NCI-H146 treated with DMSO at 0.1 percent for 48 hours (cell line): ENCODE data around the gene PCIF1.
A peak's percentile ranks its signal among the peaks of the same experiment; 100 is the strongest.
"Not testable (repeated sequence)": the region's sequence is repeated elsewhere in the genome, so short reads cannot be mapped to it uniquely, and the experiment has no call there.

Experiments
- DNase-seq: peaks from one replicate; lab custom pipeline; 2025; ENCODE audit not compliant: unreplicated experiment; lab: John Stamatoyannopoulos, UW

PCIF1 gene

DNA sequence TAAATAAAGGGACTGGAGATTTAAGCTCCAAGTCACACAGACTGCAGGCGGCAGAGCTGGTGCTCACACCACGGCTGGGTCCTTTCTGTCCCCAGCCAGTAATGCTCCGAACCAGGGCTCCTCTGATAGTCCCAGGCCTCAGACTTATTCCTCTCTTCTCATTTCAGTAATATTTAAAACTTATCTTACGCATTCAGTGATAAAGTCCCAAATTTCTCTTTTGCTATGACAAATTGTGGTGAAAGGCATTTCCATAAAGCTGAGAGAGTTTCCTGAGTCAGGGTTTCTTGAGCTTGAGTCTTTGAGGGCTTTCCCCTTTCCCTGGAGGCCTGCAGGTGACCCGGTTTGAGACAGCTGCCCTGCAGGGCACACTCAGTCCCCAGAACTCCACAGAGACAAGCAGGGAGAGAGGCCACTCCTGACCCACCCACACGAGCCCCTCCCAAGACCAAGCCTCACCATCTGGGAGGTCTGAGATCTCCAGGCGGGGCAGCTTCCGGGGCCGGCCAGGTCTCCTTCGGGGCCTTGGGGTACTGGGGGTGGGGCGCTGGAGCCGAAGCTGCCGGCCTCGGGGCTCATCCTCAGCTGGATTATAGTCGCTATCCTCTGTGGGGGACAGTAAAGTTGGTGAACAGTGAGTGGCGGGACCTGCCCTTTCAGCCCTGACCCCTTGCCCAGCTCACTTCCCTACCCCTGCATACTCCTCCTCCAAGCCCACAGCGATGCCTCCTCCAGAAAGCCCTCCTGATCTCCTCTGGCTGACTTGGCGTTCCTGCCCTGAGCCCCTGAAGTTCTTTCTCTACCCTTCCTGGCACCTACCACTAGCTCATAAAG lies 30.9 kb downstream of the PCIF1 start:
- DNase-seq, result no peak

DNA sequence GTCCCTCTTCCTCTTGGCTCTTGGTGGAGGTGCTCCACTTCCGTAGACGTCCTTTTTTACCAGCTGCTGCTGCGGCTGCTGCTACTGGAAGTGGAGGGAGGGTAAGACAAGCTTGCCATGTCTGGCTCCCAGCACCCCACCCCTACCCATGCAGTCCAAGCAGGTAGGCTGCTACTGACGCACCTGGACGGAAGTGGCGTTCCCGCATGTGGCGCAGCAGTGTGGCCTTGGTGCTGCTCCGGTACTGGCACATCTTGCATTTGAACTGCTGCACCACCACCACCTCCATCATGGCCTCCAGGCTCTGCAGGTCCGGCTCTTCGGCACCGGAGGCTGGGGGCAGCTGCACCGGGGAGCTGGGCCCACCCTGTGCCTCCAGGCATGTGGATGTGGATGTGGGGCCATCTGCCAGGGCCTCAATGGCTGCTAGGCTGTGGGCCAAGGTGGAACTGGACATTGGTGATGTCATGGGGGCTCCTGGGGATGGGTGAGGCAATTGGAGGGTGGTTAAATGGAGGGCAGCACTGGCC lies 33.1 kb downstream of the PCIF1 start:
- no peak for DNase-seq

DNA sequence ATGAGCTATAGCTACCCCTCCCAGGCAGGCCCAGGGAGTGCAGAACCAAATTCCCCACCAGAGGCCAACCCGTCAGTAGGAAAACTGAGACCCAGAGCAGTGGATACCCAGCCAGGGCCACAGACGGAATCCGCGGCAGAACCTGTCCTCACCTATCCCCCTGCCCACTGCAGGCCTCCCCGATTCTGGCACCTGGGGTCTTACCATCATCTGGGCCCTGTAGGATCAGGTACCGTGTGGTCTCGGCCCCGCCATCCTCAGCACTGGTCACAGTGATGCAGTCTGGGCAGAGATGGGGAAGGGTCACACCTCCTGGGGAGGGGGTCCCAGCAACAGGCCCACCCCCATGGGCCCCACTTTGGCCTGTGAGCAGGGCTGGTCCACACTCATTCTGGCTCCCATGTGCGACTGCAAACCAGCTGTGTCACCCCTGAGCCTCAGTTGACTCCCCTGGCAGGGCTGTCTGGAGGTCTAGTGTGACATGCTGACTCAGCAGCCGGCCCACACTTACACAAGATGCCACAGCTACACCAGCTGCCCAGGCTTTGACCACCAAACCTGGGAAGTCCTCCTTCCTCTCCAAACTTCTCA lies 33.7 kb downstream of the PCIF1 start:
- no peak for DNase-seq

DNA sequence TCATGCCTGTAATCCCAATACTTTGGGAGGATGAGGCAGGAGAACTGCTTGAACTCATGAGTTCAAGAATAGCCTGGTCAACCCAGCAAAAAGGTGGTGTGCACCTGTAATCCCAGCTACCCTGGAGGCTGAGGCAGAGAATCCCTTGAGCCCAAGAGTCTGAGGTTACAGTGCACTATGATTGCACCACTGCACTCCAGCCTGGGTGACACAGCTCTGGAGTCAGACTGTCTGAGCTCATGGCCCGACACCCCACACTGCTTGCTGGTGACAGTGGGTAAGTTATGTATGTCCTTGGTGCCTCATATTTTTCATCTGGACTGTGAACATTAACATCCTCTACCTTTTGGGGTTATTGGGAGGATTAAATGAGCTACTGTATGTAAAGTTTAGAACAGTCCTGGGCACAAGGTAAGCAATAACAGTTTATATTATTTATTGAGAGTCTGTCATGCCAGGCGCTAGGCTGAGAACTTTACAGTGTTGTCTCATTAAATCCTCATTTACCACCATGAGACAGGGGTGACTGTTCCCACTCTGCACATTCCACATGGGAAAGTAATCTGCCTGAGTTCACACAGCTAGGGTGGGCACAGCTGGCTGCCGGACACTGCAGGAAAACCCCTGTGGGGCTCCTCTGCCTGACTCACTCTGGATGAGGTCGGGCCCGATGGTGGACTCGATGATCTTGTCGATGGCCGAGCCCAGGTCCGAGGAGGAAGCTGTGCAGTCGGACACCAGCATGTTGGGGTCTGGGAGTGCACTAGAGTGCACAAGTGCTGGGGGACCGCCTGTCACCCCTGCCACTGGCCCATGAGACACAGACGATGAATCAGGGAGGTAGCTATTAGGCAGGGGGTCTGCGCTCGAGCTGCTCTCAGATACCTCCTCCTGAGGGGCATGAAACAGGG lies 34.6 kb downstream of the PCIF1 start:
- no peak for DNase-seq

DNA sequence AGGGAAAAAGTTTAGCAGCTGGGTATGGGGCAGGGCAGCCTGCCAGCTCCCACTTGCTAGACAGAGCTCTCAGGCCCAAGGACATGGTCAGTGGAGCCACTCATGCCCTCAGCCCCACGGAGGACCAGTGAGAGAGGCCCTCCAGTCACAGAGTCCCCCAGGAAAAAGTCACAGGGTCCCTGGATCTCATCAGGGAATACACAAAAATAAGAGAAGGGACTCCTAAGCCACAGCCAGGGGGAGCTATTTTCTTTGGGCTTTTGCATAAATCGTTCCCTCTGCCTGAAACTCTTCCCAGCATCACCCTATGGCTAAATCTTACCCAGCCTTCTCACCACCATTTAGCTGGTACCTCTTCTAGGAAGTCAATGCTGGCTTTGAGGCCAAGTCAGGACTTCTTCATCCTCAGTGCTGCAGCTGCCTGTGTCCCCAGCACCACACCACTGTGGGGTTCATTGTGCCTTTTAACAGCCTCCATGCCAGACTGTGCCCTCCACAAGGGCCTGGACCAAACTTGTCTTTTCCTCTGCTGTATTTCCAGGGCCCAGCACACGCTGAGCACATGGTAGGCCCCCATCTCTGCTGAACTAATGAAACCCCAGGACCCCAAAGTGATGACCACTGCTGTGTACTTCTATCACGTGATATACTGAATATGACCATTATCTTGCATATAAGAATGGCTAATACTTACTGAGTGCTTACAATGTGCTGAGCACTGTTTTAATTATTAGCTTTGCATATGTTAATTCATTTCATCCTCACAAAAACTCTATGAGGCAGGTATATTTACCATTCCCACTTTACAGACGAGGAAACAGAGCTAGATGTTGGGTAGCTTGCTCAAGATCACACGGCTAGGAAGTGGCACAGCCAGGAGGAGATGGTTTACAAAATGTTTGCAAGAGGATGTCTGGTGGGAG lies 35.5 kb downstream of the PCIF1 start:
- peak; percentile 20 for DNase-seq

DNA sequence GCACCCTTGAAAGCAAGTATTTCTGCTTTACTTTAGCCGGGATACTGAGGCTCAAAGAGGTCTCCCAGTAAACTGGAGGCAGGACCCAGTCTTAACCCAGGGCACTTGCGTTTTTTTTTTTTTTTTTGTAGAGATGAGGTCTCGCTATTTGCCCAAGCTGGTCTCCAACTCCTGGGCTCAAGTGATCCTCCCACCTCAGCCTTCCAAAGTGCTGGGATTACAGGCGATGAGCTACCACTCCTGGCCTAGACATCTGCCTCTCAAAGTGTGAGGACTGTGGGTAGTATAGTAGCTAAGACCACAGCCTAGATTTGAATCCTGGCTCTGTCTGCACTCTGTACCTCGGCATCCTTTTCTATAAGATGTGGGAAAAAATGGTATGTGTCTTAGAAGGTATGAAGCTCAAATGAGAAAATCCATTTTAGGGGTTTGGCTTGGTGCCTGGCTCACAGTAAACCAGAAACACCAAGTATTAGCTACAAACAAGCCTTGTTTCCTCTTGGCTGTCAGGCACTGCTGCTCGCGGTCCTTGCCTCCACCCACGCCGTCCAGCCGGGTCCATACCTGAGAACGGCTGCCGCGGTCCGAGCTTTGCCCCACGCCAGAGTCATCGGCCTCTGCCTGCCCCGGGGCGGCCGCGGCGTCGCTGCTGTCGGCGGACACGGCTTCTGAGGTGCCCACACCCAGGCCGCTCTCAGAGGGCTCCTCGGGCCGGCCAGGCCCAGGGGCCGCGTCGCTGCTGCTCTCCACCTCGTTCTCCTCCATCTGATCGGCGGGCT lies 36.4 kb downstream of the PCIF1 start:
- DNase-seq, result no peak

DNA sequence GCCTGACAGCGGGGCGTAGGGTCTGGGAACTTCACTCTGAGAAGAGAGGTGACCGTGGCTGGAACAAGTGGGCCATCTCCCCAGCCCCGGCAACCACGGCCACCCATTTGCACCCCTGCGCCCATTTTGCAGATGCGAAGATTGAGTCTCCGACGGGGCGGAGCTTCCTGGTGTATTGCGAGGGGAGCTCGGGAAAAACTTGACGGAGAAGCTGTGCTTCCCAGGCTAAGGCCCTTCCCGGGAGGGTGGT lies 36.9 kb downstream of the PCIF1 start:
- no peak for DNase-seq

DNA sequence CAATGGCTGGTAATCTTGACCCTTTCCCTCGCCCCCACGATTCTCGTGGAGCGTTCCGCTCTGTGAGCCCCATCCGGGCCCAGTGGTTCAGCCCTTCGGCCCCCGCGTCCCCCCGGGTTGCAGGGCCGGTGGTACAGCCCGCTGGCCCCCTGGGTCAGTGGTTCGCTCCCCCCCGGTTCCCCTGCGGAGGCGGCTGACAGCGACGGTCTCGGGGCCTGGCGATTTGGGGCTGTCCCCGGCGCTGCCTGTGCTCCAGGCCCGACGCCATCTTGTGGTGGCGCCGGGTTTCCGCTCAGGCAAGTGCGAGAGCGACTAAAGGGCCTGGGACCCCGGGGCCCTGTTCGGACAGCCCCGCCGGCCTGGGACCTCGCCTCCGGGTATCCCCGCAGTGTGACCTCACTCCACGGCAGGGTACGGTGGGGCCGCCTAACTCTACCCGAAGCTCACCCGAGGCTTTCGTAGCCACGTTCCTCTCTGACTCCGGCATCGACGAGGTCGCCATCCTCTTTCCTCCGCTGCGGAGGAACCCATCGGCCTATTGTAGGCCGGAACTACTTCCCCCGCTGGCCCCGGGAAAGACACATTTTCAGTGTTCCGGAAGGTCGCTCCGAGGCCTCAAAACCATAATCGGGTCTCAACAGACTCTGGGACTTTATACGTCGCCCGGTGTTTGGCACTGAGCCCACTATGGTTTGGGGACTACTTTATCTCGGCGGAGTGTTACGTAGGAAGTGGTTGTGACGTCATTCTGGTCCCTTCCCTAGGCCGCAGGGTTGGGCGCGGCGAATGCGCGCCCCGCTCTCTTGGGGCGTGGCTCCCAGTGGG lies 37.4 kb downstream of the PCIF1 start, which contains the start of gene ZNF335:
ZNF335 (minus strand) TSS at position 529 of the 825 bp plus-strand sequence. CDS start 793 bp downstream, outside the sequence.
- DNase-seq, result peak; percentile 88

DNA sequence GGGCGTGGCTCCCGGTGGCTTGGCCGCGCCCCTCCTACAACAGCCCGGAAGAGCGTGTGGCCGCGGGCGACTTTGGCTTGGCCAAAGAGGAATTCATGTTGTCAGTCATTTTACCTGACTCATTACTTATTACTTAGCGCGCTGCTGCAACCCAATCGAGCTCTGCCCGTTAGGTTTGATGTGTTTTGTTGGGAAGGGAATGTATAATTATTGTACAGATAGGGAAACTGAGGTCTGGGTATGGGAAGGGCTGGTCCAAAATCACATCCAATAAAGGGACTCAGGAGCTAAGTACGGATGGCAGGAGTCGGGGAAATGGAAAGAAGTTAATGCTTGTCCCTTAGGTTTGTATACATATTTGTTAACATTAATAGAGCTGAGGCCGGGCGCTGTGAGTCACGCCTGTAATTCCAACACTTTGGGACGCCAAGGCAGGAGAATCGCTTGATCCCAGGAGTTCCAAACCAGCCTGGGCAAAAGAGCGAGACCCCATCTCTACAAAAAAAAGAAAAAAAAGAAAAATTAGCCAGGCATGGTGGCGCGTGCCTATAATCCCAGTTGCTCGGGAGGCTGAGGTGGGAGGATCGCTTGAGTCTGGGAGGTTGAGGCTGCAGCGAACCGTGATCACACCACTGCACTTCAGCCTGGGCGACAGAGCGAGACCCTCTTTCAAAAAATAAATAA lies 38.2 kb downstream of the PCIF1 start:
- DNase-seq, result peak; percentile 92

DNA sequence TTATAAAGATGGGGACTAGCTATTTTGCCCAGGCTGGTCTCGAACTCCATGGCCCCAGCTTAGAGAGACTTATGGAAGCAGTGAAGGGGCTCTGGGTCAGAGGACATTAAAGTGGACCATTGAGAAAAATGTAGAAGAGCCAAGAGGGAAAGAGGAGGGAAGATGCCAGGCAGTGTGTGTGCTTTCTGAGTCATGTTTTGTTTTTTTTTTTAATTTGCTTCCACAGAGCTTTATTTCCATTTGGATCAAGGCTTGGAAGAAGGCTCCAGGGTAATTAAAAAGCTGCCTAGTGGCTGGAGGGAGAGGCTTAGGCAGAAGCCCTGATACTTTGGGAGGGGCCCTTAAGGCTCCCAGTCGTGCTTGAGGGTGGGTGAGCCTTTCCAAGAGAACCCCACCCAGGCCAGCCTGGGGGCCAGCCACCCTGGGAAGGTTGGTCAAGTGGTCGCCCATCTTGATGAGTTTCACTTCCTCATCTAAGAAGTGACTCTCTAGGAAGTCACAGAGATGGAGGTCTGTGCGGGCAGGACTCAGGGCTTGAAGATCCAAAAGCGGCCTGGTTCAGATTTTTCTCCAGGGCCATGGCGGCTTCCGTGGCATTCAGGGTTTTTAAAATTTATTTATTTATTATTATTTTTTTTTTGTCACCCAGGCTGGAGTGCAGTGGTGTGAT lies 40.5 kb downstream of the PCIF1 start:
- no peak for DNase-seq

DNA sequence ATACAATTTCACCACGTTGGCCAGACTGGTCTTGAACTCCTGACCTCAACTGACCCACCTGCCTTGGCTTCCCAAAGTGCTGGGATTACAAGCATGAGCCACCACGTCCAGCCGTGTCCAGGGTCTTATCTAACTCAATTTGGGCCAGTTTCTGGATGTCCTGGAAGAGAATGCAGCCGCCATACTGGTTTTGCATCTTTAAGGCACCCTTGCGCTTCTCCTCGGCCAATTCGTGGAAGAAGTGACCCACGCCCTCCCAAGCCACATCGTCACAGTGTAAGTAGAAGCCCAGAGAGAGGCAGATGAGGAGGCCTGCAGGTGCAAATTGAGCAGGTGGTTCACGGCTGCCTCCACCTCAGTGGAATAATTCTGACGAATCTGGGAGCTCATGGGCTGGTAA lies 41.2 kb downstream of the PCIF1 start:
- no peak for DNase-seq

DNA sequence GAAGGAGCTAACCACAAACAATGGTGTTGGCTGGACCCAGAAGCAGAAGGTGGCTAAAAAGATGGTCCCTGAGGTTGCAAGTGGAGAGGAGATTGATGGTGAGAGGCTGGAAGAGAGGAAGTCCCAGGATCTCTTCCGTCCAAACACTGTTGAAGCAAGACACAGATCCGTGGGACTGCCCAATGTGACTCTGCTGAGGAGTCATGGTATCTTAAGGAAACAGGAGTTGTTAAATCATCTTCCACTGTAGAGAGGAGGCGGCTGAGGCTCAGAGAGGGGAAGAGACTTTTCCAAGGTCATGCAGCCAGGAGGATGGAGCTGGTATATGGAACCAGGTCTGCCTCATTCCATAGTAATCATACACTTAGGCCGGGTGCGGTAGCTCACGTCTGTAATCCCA lies 41.6 kb downstream of the PCIF1 start:
- no peak for DNase-seq

DNA sequence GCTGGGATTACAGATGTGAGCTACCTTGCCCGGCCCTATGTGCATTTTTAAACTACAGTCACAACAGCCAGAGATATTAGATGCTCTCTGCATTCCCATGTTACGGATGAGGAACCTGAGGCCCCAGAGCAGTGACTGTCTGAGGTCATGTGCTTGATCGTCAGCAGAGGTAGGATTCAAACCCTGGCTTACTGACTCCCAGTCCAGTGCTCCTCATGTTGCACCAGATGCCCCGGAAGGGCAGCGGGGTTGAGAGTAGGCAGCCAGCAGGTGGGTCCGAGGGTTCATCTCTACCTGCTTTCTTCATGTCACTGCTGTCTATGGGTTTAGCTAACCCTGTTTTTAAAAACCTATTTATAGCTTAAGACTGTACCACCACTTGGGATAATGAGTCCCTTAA lies 46.8 kb downstream of the PCIF1 start:
- DNase-seq, result no peak

DNA sequence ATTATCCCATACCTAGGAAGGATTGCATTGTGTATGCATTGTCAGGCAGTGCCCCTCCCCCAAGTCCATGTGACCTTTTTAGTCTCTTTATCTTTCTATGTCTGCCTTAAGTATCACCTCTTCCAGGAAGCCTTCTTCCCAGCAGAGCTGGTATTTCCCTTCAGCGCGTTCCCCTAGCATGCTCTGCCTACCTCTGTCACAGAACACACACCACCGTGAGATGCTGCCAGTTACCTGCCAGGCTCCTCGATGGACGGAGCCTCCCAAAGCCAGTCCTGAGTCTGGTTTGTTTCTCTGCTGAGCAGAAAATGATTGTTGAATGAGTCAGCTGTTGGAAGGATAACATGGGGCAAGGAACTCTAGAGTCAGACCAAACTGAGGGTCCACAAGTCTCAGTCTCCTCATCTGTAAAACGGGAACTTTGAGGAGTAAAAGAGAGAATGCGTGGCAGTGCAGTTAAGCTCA lies 48.8 kb downstream of the PCIF1 start:
- DNase-seq, result no peak

DNA sequence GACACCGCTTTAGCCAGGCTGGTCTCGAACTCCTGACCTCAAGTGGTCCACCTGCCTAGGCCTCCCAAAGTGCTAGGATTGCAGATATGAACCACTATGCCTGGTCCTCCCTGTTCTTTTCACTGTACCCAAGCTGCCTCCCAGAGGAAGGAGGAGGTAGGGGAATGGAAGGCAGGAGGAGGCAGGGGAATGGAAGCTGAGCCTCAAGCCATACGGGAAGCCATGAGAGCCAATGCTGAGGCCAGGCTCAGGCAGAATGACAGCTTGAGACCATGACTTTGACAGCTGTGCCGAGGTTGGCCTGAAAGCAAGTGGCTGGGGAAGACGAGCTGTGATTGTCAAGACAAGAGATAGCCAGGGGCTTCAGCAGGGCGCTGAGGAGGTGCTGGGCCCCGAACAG lies 51.1 kb downstream of the PCIF1 start:
- DNase-seq, result no peak

DNA sequence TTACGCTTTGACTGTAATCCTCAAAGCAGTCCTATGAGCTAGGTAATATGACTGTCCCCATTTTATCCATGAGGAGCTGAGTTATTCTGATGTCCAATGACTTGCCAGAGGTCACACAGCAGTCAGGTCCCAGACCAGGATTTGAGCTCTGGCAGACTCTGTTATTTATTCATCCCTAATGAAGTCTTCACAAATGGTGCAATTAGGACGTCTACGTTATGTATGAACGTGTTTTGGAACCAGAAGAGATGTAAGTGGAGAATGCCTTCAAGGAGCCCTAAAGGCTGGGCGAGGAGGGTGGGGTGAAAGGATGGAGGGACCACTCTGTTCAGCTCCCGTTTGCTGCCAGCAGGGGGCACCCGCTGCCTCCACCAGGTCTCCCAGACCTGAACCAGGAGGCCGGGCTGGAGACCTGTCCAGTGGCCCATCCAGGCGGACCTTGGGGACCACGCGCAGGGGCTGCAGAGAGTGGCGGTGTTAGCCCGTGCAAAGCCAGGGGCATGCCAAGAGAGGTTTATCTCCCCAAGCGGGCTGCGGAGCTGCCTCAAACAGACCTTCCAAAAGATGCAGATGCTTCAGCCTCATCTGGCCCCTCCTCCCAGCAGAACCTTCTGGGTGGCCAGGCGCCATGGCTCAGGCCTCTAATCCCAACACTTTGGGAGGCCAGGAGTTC lies 52.8 kb downstream of the PCIF1 start:
- DNase-seq, result peak; percentile 50

DNA sequence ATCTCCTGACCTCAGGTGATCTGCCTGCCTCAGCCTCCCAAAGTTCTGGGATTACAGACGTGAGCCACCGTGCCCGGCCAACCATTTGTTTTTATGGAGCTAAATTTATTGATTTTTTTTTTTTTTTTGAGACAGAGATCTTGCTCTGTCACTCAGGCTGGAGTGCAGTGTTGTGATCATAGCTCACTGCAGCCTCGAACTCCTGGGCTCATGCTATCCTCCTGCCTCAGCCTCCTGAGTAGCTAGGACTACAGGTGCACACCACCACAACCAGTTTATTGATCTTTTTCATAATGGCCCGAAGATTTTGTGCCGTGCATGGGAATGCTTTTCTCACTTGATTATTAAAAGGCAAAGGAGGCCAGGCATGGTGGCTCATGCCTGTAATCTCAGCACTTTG lies 54.3 kb downstream of the PCIF1 start:
- not testable (repeated sequence) for DNase-seq
